ENCODE measurements around the gene COL23A1. TPM values are rescaled to one million over a fixed set of nuclear protein-coding genes. Genes with fewer than 3 reads are reported as not detected.

The COL23A1 gene
- total RNA-seq, 1 donor from 2014 or later, result 0.55 TPM

- DNase-seq (ENCODE audit: low spot score), result no peak
Measured at GRCh38 chr5:178535299-178536175, 54.7 kb downstream of the COL23A1 start.

DNA sequence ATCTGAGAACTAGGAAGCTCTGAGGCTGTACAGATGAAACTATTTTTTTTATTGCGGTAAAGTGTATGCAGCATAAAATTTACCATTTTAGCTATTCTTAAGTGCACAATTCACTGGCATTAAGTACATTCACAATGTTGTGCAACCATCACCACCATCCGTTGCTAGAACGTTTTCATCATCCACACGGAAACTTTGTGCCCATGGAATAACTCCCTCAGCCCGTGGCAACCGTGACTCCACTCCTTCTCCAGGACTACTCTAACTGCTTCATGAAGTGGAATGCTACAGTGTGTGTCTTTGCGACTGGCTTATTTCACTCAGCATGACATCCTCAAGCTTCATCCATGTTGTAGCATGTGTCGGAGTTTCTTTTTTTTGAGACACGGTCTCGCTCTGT is 57.1 kb downstream of the COL23A1 start:
- DNase-seq (ENCODE audit: low spot score), result no peak

DNA sequence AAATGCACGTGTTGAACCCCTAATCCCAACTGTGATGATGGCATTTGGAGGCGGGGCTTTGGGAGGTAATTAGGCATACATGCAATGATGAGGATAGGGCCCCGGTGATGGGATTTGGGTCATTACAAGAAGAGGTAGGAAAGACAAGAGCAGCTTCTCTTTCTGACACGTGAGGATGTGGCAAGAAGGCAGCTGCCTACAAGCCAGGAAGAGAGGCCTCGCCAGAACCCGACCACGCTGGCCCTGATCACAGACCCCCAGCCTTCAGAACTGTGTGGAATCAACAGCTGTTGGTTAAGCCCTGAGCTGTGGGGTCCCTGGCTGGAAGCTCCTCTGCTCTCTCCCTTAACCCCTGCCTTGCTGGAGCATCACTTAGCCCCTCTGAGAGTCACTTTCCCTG is 57.5 kb downstream of the COL23A1 start:
- DNase-seq (ENCODE audit: low spot score), result no peak

- DNase-seq (ENCODE audit: low spot score), result no peak
Measured at GRCh38 chr5:178532236-178532635, 58.0 kb downstream of the COL23A1 start.

DNA sequence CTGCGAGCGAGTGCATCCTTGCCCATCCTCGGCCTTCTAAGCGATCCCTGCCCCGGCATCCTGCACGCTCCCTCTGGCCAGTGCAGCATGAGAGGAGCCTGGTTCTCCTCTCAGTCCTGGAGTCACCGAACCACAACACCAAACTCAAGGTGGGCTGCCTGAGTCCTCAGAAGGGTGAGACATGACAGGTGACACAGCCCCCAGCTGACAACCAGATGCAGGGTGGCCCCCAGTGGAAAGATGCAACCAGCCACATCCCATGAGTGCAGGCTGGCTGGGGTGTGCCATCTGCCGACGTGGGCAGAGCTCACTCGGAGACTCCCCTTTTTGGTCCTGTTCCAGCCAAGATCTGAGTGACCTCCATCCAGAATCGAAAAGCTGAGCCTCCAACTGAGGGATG is 58.4 kb downstream of the COL23A1 start:
- DNase-seq (ENCODE audit: low spot score), result no peak

GRCh38 chr5:178530526-178530925 is 59.7 kb downstream of the COL23A1 start:
- DNase-seq (ENCODE audit: low spot score), result peak; percentile 47

DNA sequence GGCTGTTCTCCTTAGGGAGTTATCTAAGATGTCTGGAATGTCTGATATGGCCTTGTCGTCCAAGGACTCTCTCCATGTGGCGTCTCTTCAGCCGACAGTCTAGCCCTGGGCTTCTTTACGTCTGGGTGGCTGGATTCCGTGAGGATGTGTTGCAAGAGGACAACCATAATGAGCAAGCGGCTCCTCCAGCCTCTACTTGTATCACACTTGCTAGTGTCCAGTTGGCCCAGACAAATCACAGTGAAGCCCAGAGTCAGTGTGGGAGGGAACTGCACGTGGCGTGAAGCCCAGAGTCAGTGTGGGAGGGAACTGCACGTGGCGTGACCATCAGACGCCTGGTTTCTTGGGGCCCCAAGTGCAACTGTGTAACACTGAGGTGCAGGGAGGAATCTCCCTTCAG is 61.1 kb downstream of the COL23A1 start:
- peak; percentile 60 for DNase-seq (ENCODE audit: low spot score)

DNA sequence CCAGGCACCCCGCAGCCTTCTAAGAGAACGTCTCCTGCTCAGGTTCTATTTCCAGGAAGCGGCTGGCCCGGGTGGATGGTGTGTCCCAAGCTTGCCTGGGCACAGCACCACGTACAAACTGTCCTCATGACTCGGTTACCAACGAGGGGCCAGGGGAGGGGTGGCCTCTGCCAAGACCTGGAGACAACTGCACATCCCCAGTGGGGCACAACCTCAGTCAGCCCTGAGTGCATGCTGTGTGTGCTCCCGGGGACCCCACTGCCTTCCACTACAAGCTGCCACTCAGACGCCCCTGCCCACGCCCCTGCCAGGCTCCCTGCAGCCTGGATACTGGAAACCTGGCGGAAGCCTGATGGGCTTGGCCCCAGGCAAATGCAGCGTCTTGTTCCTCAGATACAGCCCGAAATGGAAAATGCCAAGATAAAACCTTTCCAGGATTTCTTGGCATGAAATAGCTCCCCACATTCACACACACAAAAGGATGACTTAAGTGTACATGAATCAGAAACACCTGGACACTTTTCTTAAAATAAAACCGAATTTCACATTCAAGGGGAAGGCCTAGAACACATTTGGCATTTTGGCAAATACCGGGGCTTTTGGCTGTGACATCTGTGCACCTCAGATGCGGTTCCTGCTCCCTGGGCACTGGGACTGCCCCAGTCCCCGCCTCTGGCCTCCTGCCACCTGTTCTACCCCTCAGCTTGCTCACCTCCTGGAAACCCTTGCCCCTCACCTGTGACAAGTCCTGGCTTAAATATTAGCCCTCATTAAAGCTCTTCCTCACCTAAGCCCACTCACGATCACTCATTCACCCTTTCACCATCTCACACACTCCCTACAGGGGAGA is 62.5 kb downstream of the COL23A1 start:
- peak; percentile 83 for DNase-seq (ENCODE audit: low spot score)

DNA sequence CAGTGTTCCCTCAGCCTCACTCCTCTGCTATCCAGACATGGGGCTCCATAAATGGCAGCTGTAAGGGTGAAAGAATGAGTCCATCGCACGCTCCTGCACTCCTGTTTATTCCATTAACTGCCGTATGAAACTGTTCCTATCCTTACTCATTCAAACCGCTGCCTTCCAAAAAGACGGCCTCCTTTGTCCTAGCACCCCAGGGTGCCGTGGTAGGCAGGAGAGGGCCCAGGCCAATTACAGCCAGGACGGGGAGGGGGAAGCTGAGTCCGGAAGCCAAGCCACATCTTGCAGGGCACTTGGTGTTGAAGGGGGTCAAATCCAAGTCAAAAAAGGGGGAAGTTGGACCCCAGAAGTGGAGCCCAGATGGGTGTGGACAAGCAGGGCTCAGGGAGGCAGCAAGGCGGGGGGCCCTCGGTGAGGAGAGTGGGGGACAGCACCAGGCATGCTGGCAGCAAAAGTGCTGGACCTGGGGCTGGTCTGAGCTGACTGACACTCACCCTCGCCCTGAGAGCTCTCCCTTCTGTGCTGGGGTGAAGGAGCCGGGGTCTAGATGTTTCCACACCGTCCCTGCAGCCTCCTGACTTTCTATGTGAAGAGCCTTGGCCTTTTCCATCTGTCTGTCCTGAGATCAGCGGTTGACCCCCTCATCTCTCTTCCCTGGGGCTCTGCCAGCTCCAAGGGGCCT is 63.3 kb downstream of the COL23A1 start:
- peak; percentile 65 for DNase-seq (ENCODE audit: low spot score)

DNA sequence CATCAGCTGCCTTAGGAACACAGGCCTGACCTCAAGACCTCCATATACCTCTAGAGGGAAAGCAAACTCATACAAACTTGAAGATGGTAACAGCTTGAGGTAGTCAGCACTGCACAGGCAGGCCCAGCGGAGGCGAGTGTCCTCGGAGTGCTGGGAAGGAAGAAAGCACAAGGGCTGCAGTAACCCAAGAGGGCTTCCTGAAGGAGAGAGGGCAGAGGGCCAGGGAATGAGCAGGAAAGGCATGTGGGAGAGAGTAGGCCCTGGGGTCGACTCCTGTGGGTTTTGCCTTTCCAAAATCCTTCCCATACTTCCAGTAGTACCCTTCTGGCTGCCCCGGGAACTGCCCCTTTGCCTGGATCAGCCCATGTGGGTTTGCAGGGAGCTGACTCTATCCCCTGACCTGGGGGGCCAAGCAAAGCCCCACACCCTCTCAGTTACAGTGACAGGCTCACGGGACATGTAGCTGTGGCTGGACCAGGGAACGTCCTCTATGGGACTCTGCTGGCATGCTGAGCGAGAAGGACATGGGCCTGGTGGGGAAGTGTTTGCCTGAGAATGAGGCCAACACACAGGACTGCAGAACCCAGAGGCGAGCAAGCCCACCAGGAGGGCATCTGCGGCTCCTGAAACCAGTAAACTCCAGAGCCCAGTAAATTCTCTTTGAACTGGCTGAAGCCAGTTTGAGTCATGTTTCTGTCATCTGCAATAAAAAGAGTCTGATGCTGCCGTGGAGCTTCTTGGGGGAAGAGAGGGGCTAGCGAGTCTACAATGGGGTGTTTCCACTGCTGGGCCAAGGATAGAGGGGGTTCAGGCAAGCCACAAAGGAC is 64.1 kb downstream of the COL23A1 start:
- DNase-seq (ENCODE audit: low spot score), result peak; percentile 87

- DNase-seq (ENCODE audit: low spot score), result peak; percentile 62
Measured at GRCh38 chr5:178524093-178524882, 65.9 kb downstream of the COL23A1 start.

- DNase-seq (ENCODE audit: low spot score), result peak; percentile 72
Measured at GRCh38 chr5:178522361-178522760, 67.8 kb downstream of the COL23A1 start.

GRCh38 chr5:178520851-178521250 is 69.3 kb downstream of the COL23A1 start:
- no peak for DNase-seq (ENCODE audit: low spot score)

GRCh38 chr5:178519804-178520203 is 70.4 kb downstream of the COL23A1 start:
- no peak for DNase-seq (ENCODE audit: low spot score)

DNA sequence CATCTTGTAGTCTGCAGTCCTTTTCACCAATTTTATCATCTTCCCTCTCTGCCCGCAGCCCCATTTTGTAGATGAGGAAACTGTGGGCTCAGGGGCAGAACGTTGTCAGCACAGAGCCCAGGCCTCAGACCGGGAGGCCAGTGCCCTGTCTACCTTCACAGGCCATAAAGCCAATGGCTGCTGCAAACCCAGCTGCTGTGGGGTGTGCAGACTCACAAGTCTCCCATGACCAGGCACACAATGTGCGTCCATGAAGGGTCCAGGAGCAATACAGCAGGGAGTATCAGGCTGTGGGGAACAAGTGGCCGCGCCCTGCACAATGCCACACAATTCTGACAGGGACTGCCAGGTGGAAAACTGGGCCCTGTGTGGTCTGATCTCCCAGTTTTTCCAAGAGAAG is 71.0 kb downstream of the COL23A1 start:
- peak; percentile 14 for DNase-seq (ENCODE audit: low spot score)

DNA sequence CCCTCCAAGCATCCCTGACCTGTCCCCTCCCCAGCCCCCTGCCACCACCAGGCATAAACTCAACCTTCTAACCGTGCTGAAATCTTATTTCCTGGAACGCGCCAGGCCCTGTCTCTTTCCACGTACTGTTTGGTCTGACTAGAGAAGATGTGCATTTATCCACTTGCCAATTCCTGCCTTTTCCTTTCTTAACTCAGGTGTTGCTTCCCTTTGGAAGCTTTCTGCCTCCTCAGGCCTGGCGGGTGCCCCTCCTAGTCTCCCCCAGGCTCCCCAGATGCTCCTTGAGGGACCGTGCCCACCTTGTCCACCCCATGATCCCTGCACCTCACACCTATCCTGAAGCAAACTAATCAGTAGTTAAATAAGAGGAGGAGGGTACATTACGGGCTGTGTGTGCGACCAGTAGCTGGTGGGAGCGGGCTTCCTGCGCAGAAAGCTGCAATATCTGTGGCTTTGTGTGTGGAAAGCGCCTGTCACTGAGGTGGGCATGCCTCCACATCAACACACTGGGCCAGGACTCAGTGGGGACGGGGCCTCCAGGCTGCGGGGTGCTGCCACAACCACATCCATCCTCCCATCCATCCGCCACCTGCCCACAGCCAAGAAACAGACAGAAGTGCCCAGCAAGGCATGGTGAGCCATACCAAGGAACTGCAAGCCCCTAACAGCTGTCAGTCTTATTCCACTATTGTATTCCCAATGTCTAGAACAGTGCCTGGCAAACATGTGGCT is 73.5 kb downstream of the COL23A1 start:
- no peak for DNase-seq (ENCODE audit: low spot score)

GRCh38 chr5:178515776-178516503 is 74.3 kb downstream of the COL23A1 start:
- peak; percentile 64 for DNase-seq (ENCODE audit: low spot score)

- DNase-seq (ENCODE audit: low spot score), result peak; percentile 53
Measured at GRCh38 chr5:178514851-178515418, 75.3 kb downstream of the COL23A1 start.
